SK-N-SH (cell line): ENCODE measurements around the gene MAGEA8. TPM values are rescaled to one million over a fixed set of nuclear protein-coding genes. Genes with fewer than 3 reads are reported as not detected.

Experiments used
- CTCF ChIA-PET: fragments of 300-600, 350-600 bp; formaldehyde crosslinking; extraction: SDS; loops from one replicate; lab custom pipeline; 2021; lab: Yijun Ruan, JAX
- POLR2A ChIA-PET: fragments of 350-600 bp; sonication (Branson Sonifier 250); formaldehyde crosslinking; extraction: SDS; loops from one replicate; lab custom pipeline; 2020; ENCODE audit warnings: antibody characterized with exemption, inconsistent platforms; lab: Yijun Ruan, JAX
- DNase-seq: peaks from one replicate; pipeline ENCODE4 v3.0.0; 2012
- H2AFZ ChIP-seq: fragments of 200-600 bp; sonication (generic); 2 replicates; pipeline ENCODE4 v1.8.1; 2016; ENCODE audit warnings: antibody characterized with exemption, mild to moderate bottlenecking, low read depth
- H3F3A ChIP-seq: fragments of 200-600 bp; sonication (generic); replicated peaks from 2 replicates; pipeline ENCODE3; 2016; ENCODE audit warnings: antibody characterized with exemption, mild to moderate bottlenecking; ENCODE audit not compliant: insufficient read depth
- H3K27ac ChIP-seq, 2 experiments: fragments of 200-500 bp in 1 of 2; fragments of 200-600 bp in 1 of 2; sonication (Bioruptor generic) in 1 of 2; sonication (generic), shearing (Covaris generic) in 1 of 2; 2 replicates each; pipeline versions ENCODE4 v1.5.1 to v1.6.1; 2014 to 2016; ENCODE audit warnings: low read depth in 2 of 2, inconsistent platforms in 1 of 2, low read length in 1 of 2, mild to moderate bottlenecking in 1 of 2, mixed read lengths in 1 of 2
- H3K27me3 ChIP-seq: fragments of 200-600 bp; sonication (generic), shearing (Covaris generic); 2 replicates; pipeline ENCODE4 v1.6.1; 2016; ENCODE audit warnings: mixed run types; ENCODE audit not compliant: insufficient read depth
- H3K36me3 ChIP-seq, 2 experiments: fragments of 200-500 bp in 1 of 2; fragments of 200-600 bp in 1 of 2; sonication (Bioruptor generic) in 1 of 2; sonication (generic) in 1 of 2; replicated peaks in 1 of 2; 2 replicates each; pipeline versions ENCODE3 to v1.5.1; 2014 to 2016; ENCODE audit warnings: low read length in 1 of 2, mild to moderate bottlenecking in 1 of 2; ENCODE audit not compliant: insufficient read depth in 2 of 2, control insufficient read depth in 1 of 2
- H3K4me1 ChIP-seq, 2 experiments: fragments of 200-500 bp in 1 of 2; fragments of 200-600 bp in 1 of 2; sonication (Bioruptor generic) in 1 of 2; sonication (generic), shearing (Covaris generic) in 1 of 2; 2 replicates each; pipeline versions ENCODE4 v1.5.1 to v1.6.1; 2014 to 2016; ENCODE audit warnings: low read depth in 1 of 2, low read length in 1 of 2, mixed run types in 1 of 2; ENCODE audit not compliant: insufficient read depth in 2 of 2, control insufficient read depth in 1 of 2
- H3K4me2 ChIP-seq: fragments of 200-600 bp; sonication (generic), shearing (Covaris generic); 2 replicates; pipeline ENCODE4 v1.6.1; 2017; ENCODE audit warnings: mixed run types
- H3K4me3 ChIP-seq, 2 experiments: fragments of 200-500 bp in 1 of 2; fragments of 200-600 bp in 1 of 2; sonication (Bioruptor generic) in 1 of 2; sonication (generic), shearing (Covaris generic) in 1 of 2; 2 replicates each; pipeline versions ENCODE4 v1.5.1 to v1.8.1; 2014 to 2016; ENCODE audit warnings: low read depth in 2 of 2, inconsistent platforms in 1 of 2, low read length in 1 of 2, mild to moderate bottlenecking in 1 of 2, mixed read lengths in 1 of 2, moderate library complexity in 1 of 2
- H3K79me2 ChIP-seq: fragments of 200-600 bp; sonication (generic); 2 replicates; pipeline ENCODE4 v1.8.1; 2017; ENCODE audit warnings: mild to moderate bottlenecking; ENCODE audit not compliant: insufficient read depth
- H3K9ac ChIP-seq: fragments of 200-600 bp; sonication (generic); 2 replicates; pipeline ENCODE4 v1.6.1; 2017; ENCODE audit warnings: mixed run types
- H3K9me2 ChIP-seq: fragments of 200-600 bp; sonication (generic); 2 replicates; pipeline ENCODE4 v1.6.1; 2017; ENCODE audit warnings: mixed run types
- H3K9me3 ChIP-seq: fragments of 200-600 bp; sonication (generic); 2 replicates; pipeline ENCODE4 v1.6.1; 2017; ENCODE audit warnings: mixed run types, mild to moderate bottlenecking, moderate library complexity
- H4K20me1 ChIP-seq: fragments of 200-600 bp; sonication (generic); 2 replicates; pipeline ENCODE4 v1.6.1; 2017; ENCODE audit warnings: mild to moderate bottlenecking, mixed run types; ENCODE audit not compliant: insufficient read depth
- CTCF ChIP-seq: fragments of 200-600 bp; sonication (generic); IDR thresholded peaks from 2 replicates; pipeline ENCODE4 v1.6.1; 2017; ENCODE audit warnings: antibody characterized with exemption, mild to moderate bottlenecking, moderate library complexity
- ELF1 ChIP-seq: IDR thresholded peaks from 2 replicates; pipeline ENCODE4 v1.4.0; 2012
- EZH2phosphoT487 ChIP-seq: fragments of 200-600 bp; sonication (generic); IDR thresholded peaks from 2 replicates; pipeline ENCODE4 v1.6.1; 2017; ENCODE audit warnings: low read depth, mixed run types, mild to moderate bottlenecking, antibody characterized with exemption, moderate library complexity, borderline replicate concordance
- FOSL2 ChIP-seq: IDR thresholded peaks from 2 replicates; pipeline ENCODE4 v1.4.0; 2012; ENCODE audit warnings: low read depth, mild to moderate bottlenecking, moderate library complexity, borderline replicate concordance
- FOXM1 ChIP-seq: IDR thresholded peaks from 2 replicates; pipeline ENCODE4 v1.4.0; 2012; ENCODE audit warnings: low read depth, mild to moderate bottlenecking
- GABPA ChIP-seq: IDR thresholded peaks from 2 replicates; pipeline ENCODE4 v1.4.0; 2012; ENCODE audit warnings: low read depth, mild to moderate bottlenecking
- JUND ChIP-seq: IDR thresholded peaks from 2 replicates; pipeline ENCODE4 v1.4.0; 2012
- MAX ChIP-seq: IDR thresholded peaks from 2 replicates; pipeline ENCODE4 v1.4.0; 2012; ENCODE audit warnings: low read depth
- NFIC ChIP-seq: IDR thresholded peaks from 2 replicates; pipeline ENCODE4 v1.4.0; 2012; ENCODE audit warnings: borderline replicate concordance
- PBX3 ChIP-seq: IDR thresholded peaks from 2 replicates; pipeline ENCODE4; 2012
- POLR2AphosphoS5 ChIP-seq: IDR thresholded peaks from 2 replicates; pipeline ENCODE4 v1.6.1; 2012; ENCODE audit warnings: low read depth, low read length
- SIN3A ChIP-seq: IDR thresholded peaks from 2 replicates; pipeline ENCODE4 v1.6.1; 2012; ENCODE audit warnings: low read depth, mild to moderate bottlenecking, low read length, moderate library complexity, borderline replicate concordance
- TCF12 ChIP-seq: IDR thresholded peaks from 2 replicates; pipeline ENCODE4 v1.4.0; 2012
- TEAD4 ChIP-seq: IDR thresholded peaks from 2 replicates; pipeline ENCODE4 v1.4.0; 2012; ENCODE audit warnings: mild to moderate bottlenecking, borderline replicate concordance; ENCODE audit not compliant: insufficient read depth
- USF1 ChIP-seq: IDR thresholded peaks from 2 replicates; pipeline ENCODE4 v1.4.0; 2012; ENCODE audit warnings: low read depth, borderline replicate concordance
- WGBS: methylation state at CpG from one replicate; pipeline ENCODE4 v1.1.6; 2017; ENCODE audit warnings: low lambda C conversion rate; 5-methylcytosine and 5-hydroxymethylcytosine counted together
- polyA plus RNA-seq, 3 experiments: library from polyadenylated mRNA; depleted of rRNA; stranded (reverse); fragments of >200 nt; gene quantifications; 2 replicates each; pipeline ENCODE4 v1.2.3, GENCODE V29; 2012
- TF ChIP-seq, protein P1 (sequence below): IDR thresholded peaks from 2 replicates; pipeline ENCODE4 v1.4.0; 2012; ENCODE audit warnings: low read depth, borderline replicate concordance

MAGEA8 gene
- polyA plus RNA-seq, 1 of the 3 experiments (the other 2 are of a cell fraction), result 0.20 TPM

DNA sequence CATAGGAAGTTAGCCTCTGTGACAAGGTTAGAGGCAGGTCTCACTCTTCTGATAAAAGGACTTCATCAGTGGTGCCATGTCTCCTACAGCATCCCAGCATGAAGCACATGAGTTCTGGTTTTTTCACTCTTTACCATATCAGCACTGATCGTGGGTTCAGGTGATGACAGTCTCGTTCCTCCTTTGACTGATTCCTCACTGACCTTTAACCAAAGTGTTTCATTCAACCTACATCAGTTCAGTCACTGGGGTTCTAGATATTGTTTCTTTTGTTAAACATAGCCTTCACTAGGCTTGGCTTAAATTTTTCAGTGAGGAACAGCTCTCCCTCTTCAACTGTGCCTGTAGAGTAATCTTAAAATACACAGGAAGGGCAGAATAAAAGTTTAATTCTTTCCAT is 9.6 kb upstream of the MAGEA8 start:
- CTCF ChIA-PET, result interaction anchor here (1.5 kb wide), 2 partner anchors 10 to 12 kb away, joined by 3 to 4 read pairs; partner anchors contain the start of gene MAGEA8
- no peak overlapping the region for H3K4me3 ChIP-seq
- H3K27me3 ChIP-seq, result no peaks in the 10 kb centered on the region; the same call in none of the 2 replicates
- DNase-seq, result no peak
- POLR2A ChIA-PET, result no interaction called here
- no peaks in the 10 kb centered on the region for H3F3A ChIP-seq
- no peaks in the 10 kb centered on the region for H3K36me3 ChIP-seq
- H3K4me2 ChIP-seq, result no peak overlapping the region
- 2% methylated on average over 2 of the region's 2 CpGs for WGBS
- H3K4me1 ChIP-seq, result no peaks in the 10 kb centered on the region
- H3K27ac ChIP-seq, result no peak overlapping the region
- H3K9me2 ChIP-seq, result no peaks in the 10 kb centered on the region
- TF ChIP-seq GABPA, result no peak
- no peak for TF ChIP-seq SIN3A
- no peak for TF ChIP-seq POLR2AphosphoS5
- TF ChIP-seq TCF12, result no peak
- TF ChIP-seq CTCF, result no peak
- no peak for TF ChIP-seq JUND
- no peak for TF ChIP-seq MAX
- TF ChIP-seq, protein P1, sequence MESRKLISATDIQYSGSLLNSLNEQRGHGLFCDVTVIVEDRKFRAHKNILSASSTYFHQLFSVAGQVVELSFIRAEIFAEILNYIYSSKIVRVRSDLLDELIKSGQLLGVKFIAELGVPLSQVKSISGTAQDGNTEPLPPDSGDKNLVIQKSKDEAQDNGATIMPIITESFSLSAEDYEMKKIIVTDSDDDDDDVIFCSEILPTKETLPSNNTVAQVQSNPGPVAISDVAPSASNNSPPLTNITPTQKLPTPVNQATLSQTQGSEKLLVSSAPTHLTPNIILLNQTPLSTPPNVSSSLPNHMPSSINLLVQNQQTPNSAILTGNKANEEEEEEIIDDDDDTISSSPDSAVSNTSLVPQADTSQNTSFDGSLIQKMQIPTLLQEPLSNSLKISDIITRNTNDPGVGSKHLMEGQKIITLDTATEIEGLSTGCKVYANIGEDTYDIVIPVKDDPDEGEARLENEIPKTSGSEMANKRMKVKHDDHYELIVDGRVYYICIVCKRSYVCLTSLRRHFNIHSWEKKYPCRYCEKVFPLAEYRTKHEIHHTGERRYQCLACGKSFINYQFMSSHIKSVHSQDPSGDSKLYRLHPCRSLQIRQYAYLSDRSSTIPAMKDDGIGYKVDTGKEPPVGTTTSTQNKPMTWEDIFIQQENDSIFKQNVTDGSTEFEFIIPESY, result no peak
- TF ChIP-seq NFIC, result no peak
- TF ChIP-seq FOXM1, result no peak
- TF ChIP-seq PBX3, result no peak
- TF ChIP-seq EZH2phosphoT487, result no peak
- no peak for TF ChIP-seq ELF1
- TF ChIP-seq USF1, result no peak
- TF ChIP-seq TEAD4, result no peak
- TF ChIP-seq FOSL2, result no peak
- TF ChIP-seq, all 33 proteins: peak for 0
- Histone ChIP-seq H3K9ac (no peak overlapping the region), H2AFZ (no peak overlapping the region), H4K20me1 (no peaks in the 10 kb centered on the region), H3K9me3 (no peaks in the 10 kb centered on the region), H3K79me2 (no peaks in the 10 kb centered on the region)
